ENCODE data around the gene EVI5. TPM values are rescaled to one million over a fixed set of nuclear protein-coding genes. Genes with fewer than 3 reads are reported as not detected.
"Not testable (repeated sequence)": the region's sequence is repeated elsewhere in the genome, so short reads cannot be mapped to it uniquely, and the experiment has no call there.

Gene EVI5
- total RNA-seq, 1 experiment from 2014 or later, result 11.4 TPM

- Mint-ChIP-seq H3K27ac (no peak overlapping the region), H3K9me3 (peaks cover 22% of the 10 kb centered on the region), H3K4me3 (no peak overlapping the region), H3K27me3 (ENCODE audit: low read depth) (no peaks in the 10 kb centered on the region), H3K36me3 (peaks cover 27% of the 10 kb centered on the region), H3K4me1 (no peaks in the 10 kb centered on the region)
- ATAC-seq (no peak), DNase-seq (ENCODE audit: low spot score) (no peak)
- TF ChIP-seq ZNF232 (CRISPR knock-in tag; IDR thresholded peaks at IDR 0.05) (no peak), FOXP4 (CRISPR knock-in tag; IDR thresholded peaks at IDR 0.05) (no peak), ATF3 (CRISPR knock-in tag; conservative IDR thresholded peaks at IDR 0.05) (no peak), PRRX2 (CRISPR knock-in tag; IDR thresholded peaks at IDR 0.05) (no peak), ATF6 (CRISPR knock-in tag; IDR thresholded peaks at IDR 0.05) (no peak), MXD4 (CRISPR knock-in tag; IDR thresholded peaks at IDR 0.05; ENCODE audit: borderline replicate concordance) (no peak), CBFB (CRISPR knock-in tag; IDR thresholded peaks at IDR 0.05; ENCODE audit: low read depth) (no peak), E2F4 (CRISPR knock-in tag; IDR thresholded peaks at IDR 0.05; ENCODE audit: borderline replicate concordance, low read depth) (no peak)
- TF ChIP-seq, protein P1, sequence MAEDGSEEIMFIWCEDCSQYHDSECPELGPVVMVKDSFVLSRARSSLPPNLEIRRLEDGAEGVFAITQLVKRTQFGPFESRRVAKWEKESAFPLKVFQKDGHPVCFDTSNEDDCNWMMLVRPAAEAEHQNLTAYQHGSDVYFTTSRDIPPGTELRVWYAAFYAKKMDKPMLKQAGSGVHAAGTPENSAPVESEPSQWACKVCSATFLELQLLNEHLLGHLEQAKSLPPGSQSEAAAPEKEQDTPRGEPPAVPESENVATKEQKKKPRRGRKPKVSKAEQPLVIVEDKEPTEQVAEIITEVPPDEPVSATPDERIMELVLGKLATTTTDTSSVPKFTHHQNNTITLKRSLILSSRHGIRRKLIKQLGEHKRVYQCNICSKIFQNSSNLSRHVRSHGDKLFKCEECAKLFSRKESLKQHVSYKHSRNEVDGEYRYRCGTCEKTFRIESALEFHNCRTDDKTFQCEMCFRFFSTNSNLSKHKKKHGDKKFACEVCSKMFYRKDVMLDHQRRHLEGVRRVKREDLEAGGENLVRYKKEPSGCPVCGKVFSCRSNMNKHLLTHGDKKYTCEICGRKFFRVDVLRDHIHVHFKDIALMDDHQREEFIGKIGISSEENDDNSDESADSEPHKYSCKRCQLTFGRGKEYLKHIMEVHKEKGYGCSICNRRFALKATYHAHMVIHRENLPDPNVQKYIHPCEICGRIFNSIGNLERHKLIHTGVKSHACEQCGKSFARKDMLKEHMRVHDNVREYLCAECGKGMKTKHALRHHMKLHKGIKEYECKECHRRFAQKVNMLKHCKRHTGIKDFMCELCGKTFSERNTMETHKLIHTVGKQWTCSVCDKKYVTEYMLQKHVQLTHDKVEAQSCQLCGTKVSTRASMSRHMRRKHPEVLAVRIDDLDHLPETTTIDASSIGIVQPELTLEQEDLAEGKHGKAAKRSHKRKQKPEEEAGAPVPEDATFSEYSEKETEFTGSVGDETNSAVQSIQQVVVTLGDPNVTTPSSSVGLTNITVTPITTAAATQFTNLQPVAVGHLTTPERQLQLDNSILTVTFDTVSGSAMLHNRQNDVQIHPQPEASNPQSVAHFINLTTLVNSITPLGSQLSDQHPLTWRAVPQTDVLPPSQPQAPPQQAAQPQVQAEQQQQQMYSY (CRISPR knock-in tag; IDR thresholded peaks at IDR 0.05), result no peak
- TF ChIP-seq, protein P2, sequence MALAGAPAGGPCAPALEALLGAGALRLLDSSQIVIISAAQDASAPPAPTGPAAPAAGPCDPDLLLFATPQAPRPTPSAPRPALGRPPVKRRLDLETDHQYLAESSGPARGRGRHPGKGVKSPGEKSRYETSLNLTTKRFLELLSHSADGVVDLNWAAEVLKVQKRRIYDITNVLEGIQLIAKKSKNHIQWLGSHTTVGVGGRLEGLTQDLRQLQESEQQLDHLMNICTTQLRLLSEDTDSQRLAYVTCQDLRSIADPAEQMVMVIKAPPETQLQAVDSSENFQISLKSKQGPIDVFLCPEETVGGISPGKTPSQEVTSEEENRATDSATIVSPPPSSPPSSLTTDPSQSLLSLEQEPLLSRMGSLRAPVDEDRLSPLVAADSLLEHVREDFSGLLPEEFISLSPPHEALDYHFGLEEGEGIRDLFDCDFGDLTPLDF (CRISPR knock-in tag; IDR thresholded peaks at IDR 0.05), result no peak
- ChIA-PET POLR2A (no interaction called here), CTCF (no interaction called here)
Measured at GRCh38 chr1:92587445-92587844, 197.5 kb downstream of the EVI5 start.

- ChIA-PET POLR2A (no interaction called here), CTCF (no interaction called here)
- DNase-seq (ENCODE audit: low spot score), result no peak
- Mint-ChIP-seq H3K36me3 (peaks cover 27% of the 10 kb centered on the region), H3K27me3 (ENCODE audit: low read depth) (no peaks in the 10 kb centered on the region), H3K9me3 (peaks cover 22% of the 10 kb centered on the region), H3K4me3 (no peak overlapping the region), H3K27ac (no peak overlapping the region), H3K4me1 (no peaks in the 10 kb centered on the region)
- TF ChIP-seq RORB (CRISPR knock-in tag; IDR thresholded peaks at IDR 0.05), result no peak
- no peak for TF ChIP-seq ZNF317 (CRISPR knock-in tag; IDR thresholded peaks at IDR 0.05; ENCODE audit: borderline replicate concordance, low read depth)
- no peak for TF ChIP-seq IRF1 (CRISPR knock-in tag; IDR thresholded peaks at IDR 0.05)
- no peak for TF ChIP-seq ATF1 (CRISPR knock-in tag; IDR thresholded peaks at IDR 0.05)
- no peak for TF ChIP-seq ZNF425 (CRISPR knock-in tag; conservative IDR thresholded peaks at IDR 0.05)
- no peak for ATAC-seq
Measured at GRCh38 chr1:92585831-92586230, 199.1 kb downstream of the EVI5 start.

DNA sequence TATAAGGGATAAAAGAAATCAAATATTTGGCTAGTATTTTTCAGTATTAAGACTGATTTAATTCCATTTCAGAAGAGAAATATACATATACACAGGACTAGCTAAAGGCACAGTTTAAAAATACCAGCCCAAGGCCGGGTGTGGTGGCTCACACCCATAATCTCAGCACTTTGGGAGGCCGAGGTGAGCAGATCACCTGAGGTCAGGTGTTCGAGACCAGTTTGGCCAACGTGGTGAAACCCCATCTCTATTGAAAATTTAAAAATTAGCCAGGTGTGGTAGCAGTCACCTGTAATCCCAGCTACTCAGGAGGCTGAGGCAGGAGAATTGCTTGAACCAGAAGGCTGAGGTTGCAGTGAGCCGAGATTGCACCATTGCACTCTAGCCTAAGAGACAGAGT is 200.1 kb downstream of the EVI5 start:
- Mint-ChIP-seq H3K9me3 (peaks cover 14% of the 10 kb centered on the region), H3K36me3 (peaks cover 18% of the 10 kb centered on the region)
- H3K27me3 Mint-ChIP-seq (ENCODE audit: low read depth); DNase-seq (ENCODE audit: low spot score); POLR2A ChIA-PET; H3K27ac Mint-ChIP-seq; ATAC-seq; CTCF ChIA-PET; H3K4me1 Mint-ChIP-seq; H3K4me3 Mint-ChIP-seq: not testable (repeated sequence)
